Measurements from ENCODE around the gene KCNJ4. TPM values are rescaled to one million over a fixed set of nuclear protein-coding genes. Genes with fewer than 3 reads are reported as not detected.
A peak's percentile ranks its signal among the peaks of the same experiment; 100 is the strongest.
"Not testable (repeated sequence)": the region's sequence is repeated elsewhere in the genome, so short reads cannot be mapped to it uniquely, and the experiment has no call there.

KCNJ4 gene
- total and polyA plus RNA-seq, 8 donors, result not detected

DNA sequence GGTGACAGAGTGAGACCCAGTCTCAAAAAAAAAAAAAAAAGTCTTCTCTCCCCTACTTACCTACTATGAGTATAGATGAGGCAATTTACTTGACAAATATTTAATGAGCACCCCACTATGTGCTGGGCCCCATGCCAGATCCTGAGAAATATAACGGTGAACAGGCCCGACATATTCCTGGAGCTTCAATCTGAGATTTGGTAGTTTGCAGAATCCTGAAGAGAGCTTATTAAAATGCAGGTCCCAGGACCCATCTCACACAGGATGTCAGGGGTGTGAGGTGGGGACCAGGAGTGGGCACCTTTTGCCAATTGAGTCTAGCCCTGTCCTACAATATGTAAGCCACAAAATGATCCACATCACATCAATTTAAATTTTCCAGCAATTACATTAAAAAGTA lies 44.0 kb downstream of the KCNJ4 start:
- FAIRE-seq (no peak), ATAC-seq (no peak), DNase-seq (peak in 2 of 6 donors; percentile 1 to 15)
- TF ChIP-seq, protein P1, sequence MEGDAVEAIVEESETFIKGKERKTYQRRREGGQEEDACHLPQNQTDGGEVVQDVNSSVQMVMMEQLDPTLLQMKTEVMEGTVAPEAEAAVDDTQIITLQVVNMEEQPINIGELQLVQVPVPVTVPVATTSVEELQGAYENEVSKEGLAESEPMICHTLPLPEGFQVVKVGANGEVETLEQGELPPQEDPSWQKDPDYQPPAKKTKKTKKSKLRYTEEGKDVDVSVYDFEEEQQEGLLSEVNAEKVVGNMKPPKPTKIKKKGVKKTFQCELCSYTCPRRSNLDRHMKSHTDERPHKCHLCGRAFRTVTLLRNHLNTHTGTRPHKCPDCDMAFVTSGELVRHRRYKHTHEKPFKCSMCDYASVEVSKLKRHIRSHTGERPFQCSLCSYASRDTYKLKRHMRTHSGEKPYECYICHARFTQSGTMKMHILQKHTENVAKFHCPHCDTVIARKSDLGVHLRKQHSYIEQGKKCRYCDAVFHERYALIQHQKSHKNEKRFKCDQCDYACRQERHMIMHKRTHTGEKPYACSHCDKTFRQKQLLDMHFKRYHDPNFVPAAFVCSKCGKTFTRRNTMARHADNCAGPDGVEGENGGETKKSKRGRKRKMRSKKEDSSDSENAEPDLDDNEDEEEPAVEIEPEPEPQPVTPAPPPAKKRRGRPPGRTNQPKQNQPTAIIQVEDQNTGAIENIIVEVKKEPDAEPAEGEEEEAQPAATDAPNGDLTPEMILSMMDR (IDR thresholded peaks at IDR 0.05), result no peak
- H3K36me3 ChIP-seq, result no peaks in the 10 kb centered on the region
- no peaks in the 10 kb centered on the region for H3K9me3 ChIP-seq
- no peaks in the 10 kb centered on the region for H3K27me3 ChIP-seq
- no peak overlapping the region for H3K4me3 ChIP-seq
- H3K4me1 ChIP-seq, result peaks cover 0 to 4% (median 0%) of the 10 kb centered on the region in 3 donors
- 93 to 94% methylated on average over 2 of the region's 2 CpGs for WGBS, 2 donors
- no peak overlapping the region for H3K27ac ChIP-seq
- intact Hi-C loops (cut with DNase I), result loop anchor here in 1 of 3 donors (5.0 kb wide), 1 partner anchor 161 kb away; the partner anchor contains the start of gene DMC1

DNA sequence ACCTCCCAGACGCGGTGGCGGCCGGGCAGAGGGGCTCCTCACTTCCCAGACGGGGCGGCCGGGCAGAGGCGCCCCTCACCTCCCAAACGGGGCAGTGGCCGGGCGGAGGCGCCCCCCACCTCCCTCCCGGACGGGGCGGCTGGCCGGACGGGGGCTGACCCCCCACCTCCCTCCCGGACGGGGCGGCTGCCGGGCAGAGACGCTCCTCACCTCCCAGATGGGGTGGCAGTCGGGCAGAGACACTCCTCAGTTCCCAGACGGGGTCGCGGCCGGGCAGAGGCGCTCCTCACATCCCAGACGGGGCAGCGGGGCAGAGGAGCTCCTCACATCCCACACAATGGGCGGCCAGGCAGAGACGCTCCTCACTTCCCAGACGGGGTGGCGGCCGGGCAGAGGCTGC lies 45.1 kb downstream of the KCNJ4 start:
- WGBS, 2 donors, result 92 to 93% methylated on average over 29 to 35 of the region's 35 CpGs
- peak in 2 of 6 donors; percentile 40 to 51 for DNase-seq
- not testable (repeated sequence) for ATAC-seq, H3K9me3 ChIP-seq, H3K4me3 ChIP-seq, H3K27ac ChIP-seq, H3K36me3 ChIP-seq, FAIRE-seq, H3K27me3 ChIP-seq, H3K4me1 ChIP-seq
- intact Hi-C loops (cut with DNase I), result loop anchor here in 1 of 3 donors (5.0 kb wide), 1 partner anchor 162 kb away; the partner anchor contains the start of gene DMC1

DNA sequence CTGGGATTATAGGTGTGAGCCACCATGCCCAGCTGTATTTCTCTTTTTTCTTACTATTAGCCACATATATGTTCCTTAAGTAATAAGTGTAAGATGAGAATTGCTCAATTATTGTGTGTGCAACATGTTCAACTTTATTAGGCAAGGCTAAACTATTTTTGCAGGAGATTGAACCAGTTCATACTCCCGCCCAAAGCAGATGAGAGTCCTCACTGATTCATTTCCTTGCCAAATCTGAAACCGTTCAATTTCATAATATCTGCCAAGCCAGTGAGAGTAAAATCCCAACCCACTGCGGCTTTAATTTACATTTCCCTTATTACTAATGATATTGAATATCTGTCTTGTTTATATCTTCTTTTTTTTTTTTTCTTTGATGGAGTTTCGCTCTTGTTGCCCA lies 48.4 kb downstream of the KCNJ4 start:
- H3K4me1 ChIP-seq, result no peaks in the 10 kb centered on the region
- H3K27ac ChIP-seq, result no peak overlapping the region
- no peak overlapping the region for H3K4me3 ChIP-seq
- no peak for ATAC-seq
- WGBS, 2 donors, result 79 to 81% methylated on average over 4 of the region's 4 CpGs
- H3K27me3 ChIP-seq, result no peaks in the 10 kb centered on the region
- no peaks in the 10 kb centered on the region for H3K9me3 ChIP-seq
- H3K36me3 ChIP-seq, result no peaks in the 10 kb centered on the region
- TF ChIP-seq, protein P1 (IDR thresholded peaks at IDR 0.05), result no peak
- intact Hi-C loops (cut with DNase I), result no loop called here
- DNase-seq, result no peak
- no peak for FAIRE-seq

DNA sequence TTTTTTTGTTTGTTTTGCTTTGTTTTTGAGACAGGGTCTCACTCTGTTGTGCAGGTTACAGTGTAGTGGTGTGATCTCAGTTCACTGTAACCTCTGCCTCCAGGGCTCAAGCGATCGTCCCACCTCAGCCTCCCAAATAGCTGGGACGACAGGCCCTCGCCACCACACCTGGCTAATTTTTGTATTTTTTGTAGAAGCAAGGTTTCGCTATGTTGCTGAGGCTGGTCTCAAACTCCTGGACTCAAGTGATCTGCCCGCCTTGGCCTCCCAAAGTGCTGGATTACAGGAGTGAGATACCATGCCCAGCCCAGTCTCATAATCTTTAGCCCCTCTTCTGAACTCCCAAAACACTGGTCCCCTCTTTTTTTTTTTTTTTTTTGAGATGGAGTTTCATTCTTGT lies 50.6 kb downstream of the KCNJ4 start:
- DNase-seq, result no peak
- Histone ChIP-seq H3K9me3 (no peaks in the 10 kb centered on the region), H3K4me3 (no peak overlapping the region), H3K36me3 (no peaks in the 10 kb centered on the region), H3K4me1 (peaks cover 0 to 2% (median 0%) of the 10 kb centered on the region in 3 donors), H3K27me3 (no peaks in the 10 kb centered on the region), H3K27ac (no peak overlapping the region)
- no peak for FAIRE-seq
- 86 to 90% methylated on average over 6 of the region's 6 CpGs for WGBS, 2 donors
- intact Hi-C loops (cut with DNase I), result no loop called here
- TF ChIP-seq, protein P1 (IDR thresholded peaks at IDR 0.05), result no peak
- no peak for ATAC-seq

DNA sequence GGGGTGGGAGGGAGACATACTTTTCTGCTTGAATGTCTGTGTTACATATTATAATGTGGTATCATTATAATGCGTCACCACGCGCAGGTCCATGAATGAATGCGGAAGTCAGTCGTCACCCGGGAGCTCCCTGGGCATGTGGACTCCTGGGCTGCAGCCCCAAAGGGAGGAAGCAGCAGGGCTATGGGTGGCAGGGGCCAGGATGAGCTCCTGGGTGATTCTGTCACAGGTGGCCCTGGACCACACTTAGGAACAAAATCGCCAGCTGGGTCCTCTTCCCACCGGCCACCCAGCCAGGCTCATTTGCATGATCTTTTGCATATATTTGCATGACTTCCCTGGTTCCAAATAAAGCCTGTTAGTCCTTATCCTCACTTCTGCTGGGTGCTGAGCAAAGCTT lies 51.2 kb downstream of the KCNJ4 start:
- H3K36me3 ChIP-seq, result no peaks in the 10 kb centered on the region
- TF ChIP-seq, protein P1 (IDR thresholded peaks at IDR 0.05), result no peak
- 73 to 82% methylated on average over 8 of the region's 8 CpGs for WGBS, 2 donors
- no peak for DNase-seq
- H3K4me3 ChIP-seq, result no peak overlapping the region
- intact Hi-C loops (cut with DNase I), result no loop called here
- no peaks in the 10 kb centered on the region for H3K9me3 ChIP-seq
- H3K27me3 ChIP-seq, result no peaks in the 10 kb centered on the region
- no peak overlapping the region for H3K27ac ChIP-seq
- H3K4me1 ChIP-seq, result peaks cover 0 to 3% (median 0%) of the 10 kb centered on the region in 3 donors
- FAIRE-seq, result no peak
- ATAC-seq, result no peak

Data from pancreas (tissue), 10 donors.